Karpas-422 (cell line): Measurements from ENCODE around the gene AGR2. TPM values are rescaled to one million over a fixed set of nuclear protein-coding genes. Genes with fewer than 3 reads are reported as not detected.

Experiments used
- DNase-seq: peaks from one replicate; pipeline ENCODE4 v3.0.0-alpha.2; 2015
- H2AFZ ChIP-seq: fragments of 200-600 bp; sonication (generic); 2 replicates; pipeline ENCODE4 v1.6.1; 2014; ENCODE audit warnings: antibody characterized with exemption, low read length, mixed read lengths
- H3K27ac ChIP-seq: fragments of 200-600 bp; sonication (generic); 2 replicates; pipeline ENCODE4 v1.5.1; 2014; ENCODE audit warnings: mild to moderate bottlenecking, low read length, moderate library complexity
- H3K27me3 ChIP-seq: fragments of 200-600 bp; sonication (generic); 2 replicates; pipeline ENCODE4 v1.6.1; 2014; ENCODE audit warnings: low read length, mixed read lengths
- H3K36me3 ChIP-seq: fragments of 200-600 bp; sonication (generic); 2 replicates; pipeline ENCODE4 v1.6.1; 2014; ENCODE audit warnings: low read length, mixed read lengths; ENCODE audit not compliant: insufficient read depth
- H3K4me1 ChIP-seq: fragments of 200-600 bp; sonication (generic); 2 replicates; pipeline ENCODE4 v1.6.1; 2014; ENCODE audit warnings: mild to moderate bottlenecking, low read length, mixed read lengths
- H3K4me2 ChIP-seq: fragments of 200-600 bp; sonication (generic); 2 replicates; pipeline ENCODE4 v1.6.1; 2014; ENCODE audit warnings: low read length, low read depth, mild to moderate bottlenecking; ENCODE audit not compliant: poor library complexity, severe bottlenecking
- H3K4me3 ChIP-seq: fragments of 200-600 bp; sonication (generic); 2 replicates; pipeline ENCODE4 v1.5.1; 2014; ENCODE audit warnings: mild to moderate bottlenecking, antibody characterized with exemption, low read length, mixed read lengths
- H3K79me2 ChIP-seq: fragments of 200-600 bp; sonication (generic); 2 replicates; pipeline ENCODE4 v1.6.1; 2014; ENCODE audit warnings: mild to moderate bottlenecking, low read length, mixed read lengths
- H3K9ac ChIP-seq: fragments of 200-600 bp; sonication (generic); 2 replicates; pipeline ENCODE4 v1.6.0; 2014; ENCODE audit warnings: low read length
- H3K9me2 ChIP-seq: fragments of 200-600 bp; sonication (generic), shearing (Covaris generic); replicated peaks from 2 replicates; pipeline ENCODE4 v1.6.0; 2014; ENCODE audit warnings: mild to moderate bottlenecking, low read length, moderate library complexity; ENCODE audit not compliant: insufficient read depth
- H3K9me3 ChIP-seq: fragments of 300-700, 200-600 bp; sonication (generic); 2 replicates; pipeline ENCODE4 v1.6.1; 2014; ENCODE audit warnings: low read length, mixed read lengths
- H4K20me1 ChIP-seq: fragments of 200-600 bp; sonication (generic); 2 replicates; pipeline ENCODE4 v1.6.1; 2014; ENCODE audit warnings: mild to moderate bottlenecking, antibody characterized with exemption, low read length, low read depth; ENCODE audit not compliant: insufficient read depth
- total RNA-seq: library from RNA; depleted of rRNA; stranded (reverse); fragments of >200 nt; shearing (Covaris generic); gene quantifications from 2 replicates; pipeline ENCODE4 v1.2.3, GENCODE V29; 2014; ENCODE audit warnings: low replicate concordance

Gene AGR2
- total RNA-seq, 1 experiment from 2014 or later = 0.19 TPM

DNA sequence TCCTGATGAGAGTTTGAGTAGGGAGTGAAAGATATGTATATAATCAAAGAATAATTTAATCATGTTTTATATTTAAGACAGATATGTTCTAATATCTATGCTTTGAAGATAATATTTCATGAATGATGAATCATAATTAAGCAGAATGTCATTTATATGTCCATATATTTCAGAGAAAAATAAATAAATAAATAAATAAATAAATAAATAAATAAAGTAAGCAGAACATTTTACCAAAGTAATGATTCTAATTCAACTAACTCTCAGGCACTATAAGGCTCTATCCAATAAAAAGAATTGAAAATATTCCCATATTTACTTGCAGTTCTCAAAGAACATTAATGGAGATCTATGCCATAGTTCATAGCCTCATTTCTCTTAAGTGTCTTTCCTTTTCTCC, 40.9 kb upstream of the AGR2 start:
- no peak overlapping the region for H3K27ac ChIP-seq
- no peaks in the 10 kb centered on the region for H3K9me2 ChIP-seq
- no peaks in the 10 kb centered on the region for H3K36me3 ChIP-seq
- H3K4me1 ChIP-seq = no peaks in the 10 kb centered on the region; the same call in 1 of the 2 replicates
- no peaks in the 10 kb centered on the region for H4K20me1 ChIP-seq
- no peaks in the 10 kb centered on the region for H3K27me3 ChIP-seq
- H2AFZ ChIP-seq = no peak overlapping the region
- DNase-seq = no peak
- H3K79me2 ChIP-seq = no peaks in the 10 kb centered on the region
- H3K9me3 ChIP-seq = no peaks in the 10 kb centered on the region
- H3K4me2 ChIP-seq = no peak overlapping the region
- no peak overlapping the region for H3K4me3 ChIP-seq
- H3K9ac ChIP-seq = no peak overlapping the region

GRCh38 chr7:16841681-16842080, 36.9 kb upstream of the AGR2 start:
- H4K20me1 ChIP-seq = no peaks in the 10 kb centered on the region
- H3K9me3 ChIP-seq = no peaks in the 10 kb centered on the region
- H3K4me2 ChIP-seq = no peak overlapping the region
- no peak overlapping the region for H3K9ac ChIP-seq
- no peak overlapping the region for H2AFZ ChIP-seq
- no peaks in the 10 kb centered on the region for H3K79me2 ChIP-seq
- no peak overlapping the region for H3K27ac ChIP-seq
- no peaks in the 10 kb centered on the region for H3K36me3 ChIP-seq
- H3K4me1 ChIP-seq = peaks cover 31% of the 10 kb centered on the region
- DNase-seq = no peak
- no peaks in the 10 kb centered on the region for H3K9me2 ChIP-seq
- no peak overlapping the region for H3K4me3 ChIP-seq
- H3K27me3 ChIP-seq = no peaks in the 10 kb centered on the region

DNA sequence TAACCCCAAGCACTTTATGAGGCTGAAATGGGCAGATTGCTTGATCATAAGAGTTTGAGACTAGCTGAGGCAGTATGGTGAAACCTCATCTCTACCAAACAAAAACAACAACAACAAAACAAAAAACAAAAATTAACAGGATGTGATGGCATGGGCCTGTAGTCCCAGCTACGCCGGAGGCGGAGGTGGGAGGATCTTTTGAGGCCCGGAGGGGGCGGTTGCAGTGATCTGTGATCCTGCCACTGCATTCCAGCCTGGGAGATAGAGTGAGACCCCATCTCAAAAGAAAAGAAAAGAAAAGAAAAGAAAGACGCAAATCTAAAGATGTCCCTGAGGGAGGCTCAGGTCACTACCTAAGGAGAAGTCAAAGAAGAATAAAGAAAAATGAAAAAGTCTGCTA, 35.3 kb upstream of the AGR2 start:
- Histone ChIP-seq H3K4me1 (peaks cover 31% of the 10 kb centered on the region), H3K4me3 (no peak overlapping the region), H2AFZ (no peak overlapping the region), H3K27me3 (no peaks in the 10 kb centered on the region), H3K9me2 (no peaks in the 10 kb centered on the region), H3K79me2 (no peaks in the 10 kb centered on the region), H3K36me3 (no peaks in the 10 kb centered on the region), H3K4me2 (peak overlapping the region; percentile 39), H3K27ac (peak overlapping the region; percentile 54; the same call in 1 of the 2 replicates), H4K20me1 (no peaks in the 10 kb centered on the region), H3K9ac (no peak overlapping the region), H3K9me3 (no peaks in the 10 kb centered on the region)
- no peak for DNase-seq

DNA sequence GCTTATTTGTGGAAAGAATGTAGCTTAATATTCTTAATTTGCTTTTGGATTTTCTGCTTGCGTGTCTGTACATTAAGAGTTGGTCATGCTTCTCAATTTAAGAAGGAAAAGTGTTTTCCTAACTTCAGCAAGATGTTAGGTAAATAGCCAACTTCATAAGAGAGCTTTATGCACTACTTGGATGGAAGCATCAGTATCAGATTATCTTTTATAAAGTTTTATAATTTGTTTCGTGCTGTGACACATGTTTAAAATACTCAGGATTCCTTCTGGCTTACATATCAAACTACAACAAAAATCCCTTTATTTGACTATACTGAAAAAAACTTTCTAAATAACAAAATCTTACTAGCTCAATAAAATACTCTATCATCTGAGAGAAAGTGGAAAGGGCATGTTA, 34.8 kb upstream of the AGR2 start:
- Histone ChIP-seq H3K4me3 (no peak overlapping the region), H3K4me2 (peak overlapping the region; percentile 39), H3K27me3 (no peaks in the 10 kb centered on the region), H3K9me2 (no peaks in the 10 kb centered on the region), H3K36me3 (no peaks in the 10 kb centered on the region), H3K9ac (no peak overlapping the region), H2AFZ (peak overlapping the region; percentile 51; the same call in 1 of the 2 replicates), H3K79me2 (no peaks in the 10 kb centered on the region), H4K20me1 (no peaks in the 10 kb centered on the region), H3K9me3 (no peaks in the 10 kb centered on the region), H3K4me1 (peaks cover 31% of the 10 kb centered on the region), H3K27ac (peak overlapping the region; percentile 54)
- DNase-seq = no peak

GRCh38 chr7:16838891-16839290, 34.1 kb upstream of the AGR2 start:
- Histone ChIP-seq H3K9me2 (no peaks in the 10 kb centered on the region), H3K27ac (peak overlapping the region; percentile 54), H3K4me1 (peaks cover 31% of the 10 kb centered on the region), H3K79me2 (no peaks in the 10 kb centered on the region), H3K4me3 (no peak overlapping the region), H3K27me3 (no peaks in the 10 kb centered on the region), H3K9me3 (no peaks in the 10 kb centered on the region), H2AFZ (peak overlapping the region; percentile 51; the same call in 1 of the 2 replicates), H3K4me2 (peak overlapping the region; percentile 39), H4K20me1 (no peaks in the 10 kb centered on the region), H3K36me3 (no peaks in the 10 kb centered on the region), H3K9ac (no peak overlapping the region)
- peak; percentile 63 for DNase-seq

- Histone ChIP-seq H3K27me3 (no peaks in the 10 kb centered on the region), H3K9me2 (no peaks in the 10 kb centered on the region), H3K4me1 (peaks cover 31% of the 10 kb centered on the region), H3K9ac (no peak overlapping the region), H2AFZ (no peak overlapping the region), H3K4me2 (peak overlapping the region; percentile 39), H3K36me3 (no peaks in the 10 kb centered on the region), H3K4me3 (no peak overlapping the region), H4K20me1 (no peaks in the 10 kb centered on the region), H3K27ac (peak overlapping the region; percentile 35; the same call in 1 of the 2 replicates), H3K79me2 (no peaks in the 10 kb centered on the region), H3K9me3 (no peaks in the 10 kb centered on the region)
- DNase-seq = no peak
These were observed 33.6 kb upstream of the AGR2 start for GRCh38 chr7:16838386-16838785.

DNA sequence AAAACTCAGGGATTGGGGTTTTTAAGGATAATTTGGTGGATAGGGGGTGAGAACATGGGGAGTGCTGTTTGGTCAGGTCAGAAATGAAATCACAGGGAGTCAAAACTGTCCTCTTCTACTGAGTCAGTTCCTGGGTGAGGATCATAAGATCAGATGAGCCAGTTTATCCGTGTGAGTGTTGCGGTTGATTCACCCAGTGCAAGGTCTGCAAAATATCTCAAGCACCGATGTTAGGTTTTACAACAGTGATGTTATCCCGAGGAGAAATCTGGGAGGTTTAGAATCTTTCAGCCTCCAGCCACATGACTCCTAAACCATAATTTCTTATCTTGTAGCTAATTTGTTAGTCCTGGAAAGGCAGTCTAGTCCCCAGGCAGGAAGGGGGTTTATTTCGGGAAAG, 31.7 kb upstream of the AGR2 start:
- H2AFZ ChIP-seq = no peak overlapping the region
- no peak overlapping the region for H3K27ac ChIP-seq
- H3K36me3 ChIP-seq = no peaks in the 10 kb centered on the region
- no peak overlapping the region for H3K9ac ChIP-seq
- H3K4me1 ChIP-seq = peaks cover 31% of the 10 kb centered on the region
- no peaks in the 10 kb centered on the region for H3K9me3 ChIP-seq
- no peaks in the 10 kb centered on the region for H3K9me2 ChIP-seq
- H3K79me2 ChIP-seq = no peaks in the 10 kb centered on the region
- H3K4me3 ChIP-seq = no peak overlapping the region
- no peak overlapping the region for H3K4me2 ChIP-seq
- DNase-seq = no peak
- H4K20me1 ChIP-seq = no peaks in the 10 kb centered on the region
- no peaks in the 10 kb centered on the region for H3K27me3 ChIP-seq

DNA sequence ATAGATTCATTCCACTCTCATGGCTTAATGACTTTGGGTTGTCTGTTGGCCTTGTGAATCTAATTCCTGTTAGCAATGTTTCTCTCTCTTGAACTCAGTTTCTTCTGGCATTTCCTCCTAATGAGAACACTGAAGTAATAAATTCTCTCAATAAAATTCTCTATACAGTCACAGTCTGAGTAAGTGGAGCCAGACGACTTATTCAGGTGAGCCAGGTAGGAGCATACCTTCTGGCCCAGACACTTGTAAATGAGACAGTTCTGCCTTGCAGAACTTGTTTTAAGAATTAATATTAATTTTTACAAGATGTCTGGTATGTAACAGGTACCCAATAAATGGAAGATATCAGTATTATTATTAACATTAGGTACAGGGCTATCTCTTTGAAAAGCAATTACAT, 28.6 kb upstream of the AGR2 start:
- no peaks in the 10 kb centered on the region for H3K36me3 ChIP-seq
- H3K4me3 ChIP-seq = no peak overlapping the region
- no peak overlapping the region for H2AFZ ChIP-seq
- no peak overlapping the region for H3K4me2 ChIP-seq
- no peaks in the 10 kb centered on the region for H3K79me2 ChIP-seq
- H3K4me1 ChIP-seq = peaks cover 14% of the 10 kb centered on the region
- no peaks in the 10 kb centered on the region for H3K9me2 ChIP-seq
- H3K27ac ChIP-seq = no peak overlapping the region
- H4K20me1 ChIP-seq = no peaks in the 10 kb centered on the region
- H3K9me3 ChIP-seq = no peaks in the 10 kb centered on the region
- no peak overlapping the region for H3K9ac ChIP-seq
- DNase-seq = no peak
- no peaks in the 10 kb centered on the region for H3K27me3 ChIP-seq

- H3K4me2 ChIP-seq = no peak overlapping the region
- no peak overlapping the region for H2AFZ ChIP-seq
- H3K36me3 ChIP-seq = no peaks in the 10 kb centered on the region
- H3K4me3 ChIP-seq = no peak overlapping the region
- no peaks in the 10 kb centered on the region for H3K27me3 ChIP-seq
- no peaks in the 10 kb centered on the region for H3K4me1 ChIP-seq
- no peaks in the 10 kb centered on the region for H3K9me2 ChIP-seq
- H3K27ac ChIP-seq = no peak overlapping the region
- H4K20me1 ChIP-seq = no peaks in the 10 kb centered on the region
- no peaks in the 10 kb centered on the region for H3K9me3 ChIP-seq
- H3K79me2 ChIP-seq = no peaks in the 10 kb centered on the region
- no peak overlapping the region for H3K9ac ChIP-seq
- DNase-seq = peak; percentile 31
These were observed 21.3 kb upstream of the AGR2 start for GRCh38 chr7:16826060-16826459.
